NCI-H1436 (cell line): ENCODE measurements around the gene KRT12.

ENCODE experiments used
- DNase-seq: peaks from one replicate; lab custom pipeline; 2025; lab: John Stamatoyannopoulos, UW

Gene KRT12

DNA sequence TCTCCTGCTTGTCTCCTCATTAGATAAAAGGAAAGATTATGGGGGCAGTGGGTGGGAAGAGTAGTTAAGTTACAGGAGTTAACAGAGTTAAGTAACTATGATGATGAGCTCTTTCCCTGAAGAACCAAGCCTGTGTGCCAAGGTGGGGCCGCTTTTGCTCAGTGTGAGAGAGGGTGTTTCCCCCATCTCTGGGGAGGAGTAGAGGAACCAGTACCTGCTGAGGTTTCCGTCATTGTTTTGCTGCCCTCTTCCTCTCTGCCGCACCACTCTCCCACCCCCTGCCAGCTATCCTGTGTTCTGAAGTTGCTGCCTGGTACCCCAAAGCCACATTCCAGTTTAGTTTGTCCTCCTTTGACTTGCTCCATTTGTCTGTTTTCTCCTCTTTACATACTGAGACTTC lies 23.8 kb downstream of the KRT12 start:
- DNase-seq, result no peak

DNA sequence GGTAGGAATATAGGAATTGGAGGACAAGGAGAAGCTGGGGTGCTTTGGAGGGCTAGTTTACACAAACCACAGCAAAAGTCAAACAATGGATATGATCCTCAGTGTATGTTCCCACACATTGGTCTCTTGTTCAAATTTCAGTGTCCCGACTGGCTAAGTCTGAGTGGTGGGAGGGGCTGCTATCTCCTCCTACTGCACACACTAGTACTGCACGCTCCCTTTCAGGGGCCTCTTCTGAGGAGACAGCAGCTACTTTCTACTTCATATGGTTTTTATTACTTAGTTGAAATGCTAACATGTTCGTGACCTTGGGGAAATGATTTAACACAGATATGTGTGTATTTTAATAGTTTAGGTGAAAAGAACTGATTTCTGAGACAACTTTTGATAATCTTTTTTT lies 25.8 kb downstream of the KRT12 start:
- no peak for DNase-seq

DNA sequence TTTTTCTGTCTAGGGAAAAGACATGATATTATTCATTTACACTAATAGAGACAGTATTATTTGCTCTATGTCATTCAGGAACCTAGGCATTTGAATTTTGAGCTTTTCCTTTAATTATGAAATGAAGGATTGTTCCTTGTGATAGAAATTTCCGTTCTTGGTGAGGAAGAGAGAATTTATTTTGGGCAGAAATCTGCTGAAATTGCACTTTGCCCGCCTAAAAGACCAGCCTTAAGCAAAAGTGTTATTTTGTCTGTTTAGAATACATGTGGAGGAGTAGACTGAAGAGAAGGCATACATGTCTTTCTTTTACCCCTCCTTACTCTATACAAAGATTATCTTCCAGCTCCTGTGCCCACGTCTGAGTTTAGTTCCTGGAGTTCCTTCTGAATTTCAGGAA lies 27.8 kb downstream of the KRT12 start:
- DNase-seq, result no peak

DNA sequence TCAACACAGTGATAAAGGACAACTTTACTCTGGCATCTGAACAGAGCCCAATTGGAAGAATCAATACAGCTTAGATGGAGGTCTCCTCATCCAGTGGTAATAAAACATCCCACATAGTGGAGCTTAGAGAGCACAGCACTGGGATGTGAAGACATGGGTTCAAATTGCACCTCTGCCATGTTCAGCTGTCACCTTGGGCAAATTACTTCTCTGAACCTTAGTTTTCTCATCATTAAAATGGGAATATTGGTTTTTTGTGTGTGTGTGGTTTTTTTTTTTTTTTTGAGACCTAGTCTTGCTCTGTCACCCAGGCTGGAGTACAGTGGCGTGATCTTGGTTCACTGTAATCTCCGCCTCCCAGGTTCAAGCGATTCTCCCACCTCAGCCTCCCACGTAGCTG lies 31.0 kb downstream of the KRT12 start:
- no peak for DNase-seq

DNA sequence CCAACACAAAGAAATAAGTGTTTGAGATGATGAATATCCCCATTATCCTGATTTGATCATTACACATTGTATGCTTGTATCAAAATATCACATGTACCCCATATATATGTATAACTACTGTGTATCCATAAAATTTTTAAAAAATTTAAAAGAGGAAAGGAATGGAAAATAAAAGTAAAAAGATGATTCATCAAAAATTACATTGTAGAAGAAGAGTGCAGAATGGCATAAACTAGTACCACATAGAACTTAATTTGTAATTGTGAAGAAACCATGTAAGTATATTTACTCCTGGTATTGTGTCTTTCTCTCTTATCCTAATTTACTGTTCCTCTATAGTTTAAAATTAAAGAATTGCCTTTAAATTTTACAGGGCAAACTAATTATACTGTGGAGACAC lies 33.1 kb downstream of the KRT12 start:
- DNase-seq, result no peak

DNA sequence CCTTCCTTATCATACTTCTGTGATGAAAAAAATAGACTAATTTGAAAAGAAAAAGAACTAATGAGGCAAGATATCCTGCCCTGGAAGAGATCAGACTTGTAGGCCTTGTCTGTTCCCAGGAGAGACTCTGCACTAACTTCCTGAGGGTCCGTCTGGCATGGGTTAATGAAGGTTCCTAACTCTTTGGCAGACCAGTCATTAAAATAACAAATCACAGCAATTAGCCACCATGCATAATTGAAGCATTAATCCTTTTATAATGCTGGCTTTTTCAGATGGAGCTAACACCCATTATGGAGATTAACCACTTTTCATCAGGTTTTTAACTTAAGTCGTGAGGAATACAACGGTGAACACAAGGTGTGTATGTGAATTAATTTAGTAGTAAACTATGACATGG lies 34.2 kb downstream of the KRT12 start:
- DNase-seq, result no peak

DNA sequence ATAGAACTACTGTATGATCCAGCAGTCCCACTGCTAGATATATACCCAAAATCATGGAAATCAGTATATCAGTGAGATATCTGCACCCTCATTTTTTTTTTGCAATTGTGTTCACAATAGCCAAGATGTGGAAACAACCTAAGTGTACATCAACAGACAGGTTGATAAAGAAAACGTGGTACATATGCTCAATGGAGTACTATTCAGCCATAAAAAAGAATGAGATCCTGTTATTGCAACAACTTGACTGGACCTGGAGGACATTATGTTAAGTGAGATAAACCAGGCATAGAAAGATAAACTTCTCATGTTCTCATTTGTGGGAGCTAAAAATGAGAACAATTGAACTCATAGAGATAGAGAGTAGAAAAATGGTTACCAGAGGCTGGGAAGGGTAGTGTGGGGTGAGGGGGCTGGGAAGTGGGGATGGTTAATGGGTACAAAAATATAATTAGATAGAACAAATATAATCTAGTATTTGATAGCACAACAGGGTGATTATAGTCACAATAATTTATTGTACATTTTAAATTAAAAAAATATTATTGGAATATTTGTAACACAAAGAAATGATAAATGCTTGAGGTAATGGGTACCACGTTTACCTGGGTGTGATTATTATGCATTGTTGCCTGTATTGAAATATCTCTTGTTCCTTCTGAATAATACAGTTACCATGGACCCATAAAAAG lies 36.8 kb downstream of the KRT12 start:
- DNase-seq, result no peak

DNA sequence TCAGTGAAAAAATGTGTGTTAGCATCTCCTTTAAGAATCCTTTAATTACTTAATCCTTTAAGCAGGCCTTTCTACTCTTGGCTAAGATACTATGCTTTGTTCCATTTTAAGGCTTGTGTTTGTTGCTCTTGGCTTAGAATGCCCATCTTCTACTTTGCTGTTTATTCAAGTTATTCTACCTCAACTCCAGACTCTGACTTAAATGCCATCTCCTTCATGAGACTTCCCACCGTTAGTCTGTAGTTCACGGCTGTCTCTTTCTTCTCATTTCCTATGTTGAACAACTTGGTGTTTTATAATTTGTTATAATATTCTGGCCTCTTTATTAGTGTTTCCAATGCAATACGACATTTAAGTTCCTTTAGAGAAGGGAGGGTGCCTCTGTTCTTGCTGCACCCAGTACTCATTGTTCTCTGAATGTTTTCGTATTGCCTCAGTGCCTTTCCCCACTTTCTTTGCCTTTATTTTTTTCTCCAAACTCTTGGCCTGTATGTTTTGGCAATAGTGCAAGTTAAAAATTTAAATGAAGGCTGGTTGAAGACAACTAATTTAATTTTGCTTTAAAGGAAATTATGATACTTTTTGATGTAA lies 38.5 kb downstream of the KRT12 start:
- DNase-seq, result no peak

DNA sequence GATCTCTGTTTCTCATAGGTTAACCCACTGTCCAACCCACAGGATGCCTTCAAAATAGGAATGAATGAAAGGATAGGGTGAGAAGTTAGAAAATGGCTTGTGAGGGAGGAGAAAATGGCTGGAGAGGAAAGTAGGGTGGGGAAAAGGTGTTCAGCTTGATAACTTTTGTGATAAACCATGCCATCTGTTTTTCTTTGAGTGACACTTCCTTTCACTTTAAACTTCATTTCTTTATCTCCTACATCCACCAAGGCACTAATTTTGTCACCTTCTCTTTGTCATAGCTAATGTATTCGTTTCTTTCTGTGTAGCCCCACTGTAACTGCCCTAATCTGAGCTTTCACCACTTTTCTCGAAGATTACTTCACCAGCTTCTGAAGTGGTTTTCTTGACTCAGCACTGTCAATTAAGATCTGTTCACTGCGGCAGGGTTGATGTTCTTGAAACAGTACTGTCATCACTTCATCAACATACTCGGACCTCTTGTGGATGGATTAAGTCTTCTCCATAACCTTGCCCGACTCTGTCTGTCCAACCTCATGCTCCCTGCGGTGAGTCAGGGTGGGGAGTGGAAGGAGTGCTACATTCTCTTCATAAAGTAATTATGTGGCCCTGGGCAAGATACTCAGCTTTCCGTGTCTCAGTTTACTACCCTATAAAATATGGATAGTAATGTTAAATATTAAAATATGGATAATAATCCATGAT lies 39.1 kb downstream of the KRT12 start:
- no peak for DNase-seq

DNA sequence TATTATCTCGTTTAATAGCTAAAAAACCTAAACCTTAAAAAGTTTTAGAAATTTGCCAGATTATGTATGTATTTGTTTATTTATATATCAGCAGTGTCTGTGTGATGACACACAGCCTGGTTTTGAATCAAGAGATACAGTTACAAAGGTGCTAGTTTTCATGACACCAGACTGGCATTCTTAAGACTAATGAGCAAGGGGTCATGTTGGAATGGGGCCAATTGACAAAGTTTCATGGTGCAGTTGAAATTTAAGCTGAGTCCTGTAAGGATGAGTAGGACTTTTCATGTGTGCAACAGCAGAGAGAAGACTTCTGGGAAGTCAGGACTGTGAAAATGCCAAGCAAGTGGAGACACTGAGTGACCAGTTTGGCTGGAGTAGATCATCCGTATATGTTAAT lies 41.4 kb downstream of the KRT12 start:
- no peak for DNase-seq

DNA sequence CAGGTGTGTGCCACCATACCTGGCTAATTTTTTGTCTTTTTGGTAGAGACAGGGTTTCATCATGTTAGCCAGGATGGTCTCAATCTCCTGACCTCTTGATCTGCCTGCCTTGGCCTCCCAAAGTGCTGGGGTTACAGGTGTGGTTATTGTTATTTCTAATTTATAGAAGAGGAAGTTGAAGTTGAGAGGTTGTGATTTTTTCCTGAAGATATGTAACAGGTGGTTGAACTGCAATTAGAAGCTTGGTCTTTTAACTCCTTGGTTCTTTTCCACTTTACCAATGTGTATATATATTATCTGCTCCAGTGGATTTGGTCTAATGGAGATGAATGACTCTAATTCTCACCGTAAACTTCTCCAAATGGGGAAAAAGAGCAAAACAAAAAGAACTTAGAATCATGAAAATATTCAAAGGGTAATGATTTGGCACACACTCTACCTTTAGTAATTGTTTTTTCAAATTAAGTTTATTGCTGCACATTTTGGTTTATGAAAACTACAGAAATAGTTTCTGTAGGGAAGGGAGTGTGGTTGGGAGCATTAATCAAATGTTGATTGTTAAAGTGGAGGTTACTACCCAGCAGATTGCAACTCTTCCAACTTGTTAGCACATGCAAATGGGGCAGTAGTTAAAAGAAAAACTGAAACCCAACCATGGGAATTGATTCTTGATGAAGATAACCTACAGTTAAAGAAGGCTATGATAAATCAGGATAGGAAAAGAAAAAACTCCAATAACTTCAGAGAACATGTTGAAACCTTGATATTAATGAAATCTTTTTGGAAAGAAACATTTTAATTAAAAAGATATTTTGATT lies 42.8 kb downstream of the KRT12 start:
- DNase-seq, result no peak

DNA sequence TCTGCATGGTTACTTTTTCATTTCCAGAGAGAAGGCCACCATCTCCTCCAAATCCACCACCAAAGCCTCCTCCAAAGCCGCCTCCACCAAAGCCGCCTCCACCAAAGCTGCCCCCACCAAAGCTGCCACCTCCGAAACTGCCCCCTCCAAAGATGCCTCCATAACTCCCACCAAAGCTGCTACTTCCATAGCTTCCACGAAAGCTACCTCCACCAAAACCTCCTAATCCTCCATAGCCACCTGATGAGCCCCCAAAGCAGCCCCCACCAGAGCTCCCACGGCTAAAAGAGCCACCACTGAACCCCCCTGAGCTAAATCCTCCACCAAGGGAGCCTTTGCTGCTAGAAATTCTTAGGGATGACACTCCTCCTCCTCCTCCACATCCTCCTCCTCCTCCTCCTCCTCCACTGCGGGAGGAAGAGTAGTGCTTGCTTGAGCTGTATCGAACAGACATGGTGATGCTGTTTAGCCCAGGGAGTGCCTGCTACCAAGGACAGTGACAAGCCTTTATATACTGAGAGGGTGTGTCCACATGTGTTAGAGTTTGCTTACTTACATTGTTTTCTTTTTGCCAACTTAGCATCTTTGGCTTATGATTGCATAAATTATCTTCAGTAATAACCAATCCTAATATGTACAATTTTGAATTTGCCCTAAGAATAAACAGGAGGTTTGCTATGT lies 44.8 kb downstream of the KRT12 start, which contains the start of gene KRT10:
Gene KRT10, minus strand, starts transcription at position 483 of the 681 bp plus-strand sequence. Its CDS starts 29 bp downstream, at position 454.
- DNase-seq, result no peak

DNA sequence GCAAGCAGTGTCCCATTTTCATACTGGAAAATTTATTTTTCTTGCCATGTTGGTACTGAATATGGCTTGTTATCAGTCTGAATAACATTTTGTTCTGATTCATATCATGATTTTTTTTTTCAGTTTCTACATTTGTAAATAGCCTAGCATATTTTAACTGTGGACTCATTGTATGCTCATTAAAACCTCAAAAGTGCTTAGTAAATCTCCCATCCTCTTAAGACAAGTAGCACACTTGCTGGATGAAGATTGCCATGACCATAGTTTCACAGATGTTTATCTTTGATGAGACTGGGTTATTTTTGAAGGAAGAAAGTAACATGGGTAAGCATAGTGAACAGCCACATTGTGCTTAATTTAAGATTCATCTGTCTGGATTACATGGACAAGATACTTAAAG lies 45.5 kb downstream of the KRT12 start:
- DNase-seq, result no peak

DNA sequence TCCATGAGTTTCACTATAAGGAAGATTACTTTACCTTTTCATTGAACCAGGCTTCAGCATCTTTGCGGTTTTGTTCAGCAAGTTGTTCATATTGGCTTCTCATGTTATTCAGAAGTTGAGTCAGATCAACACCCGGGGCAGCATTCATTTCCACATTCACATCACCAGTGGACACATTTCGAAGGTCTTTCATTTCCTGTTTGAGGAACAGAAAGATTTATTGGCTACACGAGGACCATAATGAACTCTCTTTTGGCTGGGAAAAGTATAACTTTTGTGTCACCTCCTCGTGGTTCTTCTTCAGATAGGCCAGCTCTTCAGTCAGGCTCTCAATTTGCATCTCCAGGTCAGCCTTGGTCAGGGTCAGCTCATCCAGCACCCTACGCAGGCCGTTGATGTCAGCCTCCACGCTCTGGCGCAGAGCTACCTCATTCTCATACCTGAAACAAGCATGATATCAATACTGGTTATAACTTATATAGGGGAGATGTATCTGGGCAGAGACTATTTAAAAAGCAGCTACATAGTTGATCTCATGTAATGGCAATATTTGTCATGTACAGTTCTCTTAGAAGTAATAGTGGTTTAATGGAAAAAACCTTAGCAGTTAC lies 46.7 kb downstream of the KRT12 start:
- no peak for DNase-seq

DNA sequence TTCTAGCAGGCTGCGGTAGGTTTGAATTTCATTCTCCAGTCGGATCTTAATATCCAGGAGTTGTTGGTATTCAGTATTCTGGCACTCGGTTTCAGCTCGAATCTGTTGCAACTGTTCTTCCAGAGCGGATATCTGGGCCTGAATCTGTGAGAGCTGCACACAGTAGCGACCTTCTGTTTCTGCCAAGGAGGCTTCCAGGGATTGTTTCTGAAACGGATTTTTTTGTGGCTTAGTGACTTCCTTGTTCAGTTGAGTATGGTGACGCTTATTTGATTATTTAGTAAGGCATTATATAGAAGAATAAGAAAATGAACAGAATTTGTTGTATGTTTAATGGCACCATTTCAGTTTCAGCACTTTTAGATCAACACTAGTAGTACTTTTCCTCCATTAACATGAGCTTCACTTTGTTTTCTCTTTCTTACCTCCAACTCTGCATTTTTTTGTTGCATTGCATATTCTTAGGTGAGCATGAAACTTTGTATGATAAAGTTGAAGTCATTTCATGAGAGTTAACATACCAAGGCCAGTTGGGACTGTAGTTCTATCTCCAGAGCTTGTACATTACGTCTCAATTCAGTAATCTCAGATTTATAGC lies 47.4 kb downstream of the KRT12 start:
- DNase-seq, result no peak

DNA sequence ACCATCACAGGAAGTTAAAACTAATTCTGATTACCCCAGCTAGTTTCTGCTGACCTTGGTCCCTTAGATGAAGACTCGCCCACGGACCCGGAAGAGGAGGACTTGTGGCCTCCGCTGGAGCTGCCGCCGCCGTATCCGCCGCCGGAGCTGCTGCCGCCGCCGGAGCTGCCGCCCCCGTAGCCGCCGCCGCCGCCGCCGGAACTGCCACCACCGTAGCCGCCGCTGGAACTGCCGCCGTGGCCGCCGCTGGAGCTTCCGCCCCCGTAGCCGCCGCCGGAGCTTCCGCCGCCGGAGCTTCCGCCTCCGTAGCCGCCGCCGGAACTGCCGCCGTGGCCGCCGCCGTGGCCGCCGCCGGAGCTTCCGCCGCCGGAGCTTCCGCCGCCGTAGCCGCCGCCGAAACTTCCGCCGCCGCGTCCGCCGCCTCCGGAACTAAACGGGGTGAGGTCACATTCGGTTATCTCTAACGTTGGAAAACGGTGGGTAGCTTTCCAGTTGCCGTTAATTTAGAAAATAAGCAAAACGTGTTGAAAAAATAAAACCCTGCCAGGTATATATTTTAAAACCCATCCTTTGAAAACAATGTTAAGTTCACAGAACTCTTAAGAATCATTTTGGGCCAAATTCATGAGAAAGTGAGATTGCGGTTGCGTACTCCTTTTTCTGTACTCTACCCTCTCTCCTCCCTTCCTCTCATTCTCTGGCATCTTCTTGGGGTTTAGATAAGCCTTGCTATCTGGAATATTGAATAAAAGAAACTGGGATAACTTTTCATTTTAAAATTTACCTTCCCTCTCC lies 48.1 kb downstream of the KRT12 start:
- peak; percentile 84 for DNase-seq

DNA sequence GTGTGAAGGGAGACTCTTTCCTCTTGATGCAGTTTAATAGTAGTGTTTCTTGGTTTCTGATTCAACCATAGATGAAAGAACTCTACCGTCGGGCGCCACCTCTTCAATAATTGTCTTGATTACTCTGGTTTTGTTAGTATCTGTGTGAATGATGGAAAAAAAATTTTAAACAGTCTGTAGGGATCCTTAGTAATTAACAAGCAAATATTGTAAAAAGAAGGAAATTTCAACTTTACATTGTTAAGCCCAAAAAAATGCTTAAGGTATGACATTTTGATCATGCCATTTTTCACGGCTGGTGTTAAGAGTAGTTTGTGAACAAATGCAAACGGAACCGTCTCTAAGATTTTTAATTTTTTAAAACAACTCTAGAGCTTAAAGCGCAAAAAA lies 48.7 kb downstream of the KRT12 start:
- DNase-seq, result no peak

DNA sequence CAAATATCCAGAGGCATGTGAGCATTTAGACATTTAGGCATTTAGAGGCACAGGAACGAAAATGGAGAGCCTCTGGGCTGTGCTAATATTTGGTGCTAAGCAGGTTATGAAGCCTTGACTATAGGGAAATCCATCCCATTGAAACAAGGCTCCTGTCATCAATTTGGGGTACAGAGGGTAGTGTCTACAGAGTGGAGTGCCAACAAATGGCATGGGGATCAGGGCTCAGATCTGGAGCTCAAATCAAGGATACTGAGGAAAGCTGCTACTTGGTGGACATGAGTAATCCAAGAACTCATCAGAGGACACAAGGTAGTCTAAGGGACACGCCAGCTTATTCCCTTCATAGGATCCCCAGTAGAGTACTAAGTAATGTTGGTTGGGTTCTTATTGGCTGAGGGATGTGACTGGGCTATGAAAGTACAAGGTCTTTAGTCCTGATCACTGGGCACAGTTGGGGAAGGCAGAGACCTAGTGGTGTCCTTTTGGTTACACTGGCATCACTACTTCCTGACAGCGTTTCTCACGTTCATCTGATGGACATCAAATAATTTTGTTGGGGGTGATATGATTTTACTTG lies 49.8 kb downstream of the KRT12 start:
- no peak for DNase-seq

DNA sequence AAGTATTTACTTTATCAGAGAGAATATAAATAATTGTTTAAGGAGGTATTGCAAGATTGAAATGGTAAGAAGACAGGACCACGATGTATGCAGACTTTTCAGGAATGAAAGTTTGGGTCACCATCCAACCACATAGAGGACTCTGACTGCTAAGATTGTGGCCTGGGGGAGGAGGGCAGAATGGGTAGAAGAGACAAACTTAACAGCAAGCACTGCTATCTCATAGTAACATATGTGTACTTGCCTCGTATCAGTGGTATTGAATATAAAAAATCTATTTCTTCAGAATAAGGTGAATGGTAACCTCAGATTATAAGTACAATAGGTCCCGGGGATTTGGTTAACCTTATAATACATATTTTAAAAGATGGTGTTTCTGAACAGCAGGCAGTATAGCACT lies 50.5 kb downstream of the KRT12 start:
- DNase-seq, result no peak

DNA sequence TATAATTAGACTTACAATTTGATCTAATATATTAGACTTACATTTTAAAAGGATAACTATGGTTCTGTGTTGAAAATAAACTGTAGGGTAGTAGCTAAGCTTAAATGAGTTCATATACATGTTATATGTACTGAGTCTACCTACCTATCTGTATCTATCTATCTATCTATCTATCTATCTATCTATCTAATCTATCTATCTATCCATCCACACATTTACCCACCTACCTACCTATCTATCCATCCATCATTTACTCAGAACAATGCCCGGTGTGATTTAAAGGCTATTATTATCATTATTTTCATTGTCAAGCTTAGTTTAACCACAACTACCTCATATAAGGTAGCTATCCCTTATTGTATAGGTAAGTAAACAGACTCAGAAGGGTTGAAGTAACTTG lies 51.6 kb downstream of the KRT12 start:
- DNase-seq, result no peak
